Tibial nerve (tissue), 3 donors: Measurements from ENCODE around the gene TMEM63A.

Experiments used
- POLR2A ChIP-seq, 2 donors: fragments of 450-650 bp; IDR thresholded peaks; one replicate each; pipeline ENCODE4 v1.6.1; 2017; ENCODE audit warnings: antibody characterized with exemption in 2 of 2, mild to moderate bottlenecking in 2 of 2, moderate library complexity in 2 of 2
- TF ChIP-seq, protein P1 (sequence below), 5 experiments: fragments of 200-600 bp in 3 of 5; fragments of 450-650 bp in 2 of 5; sonication (generic) in 3 of 5; IDR thresholded peaks; one replicate each; pipeline ENCODE4 v1.5.1; 2016 to 2019; ENCODE audit warnings: antibody characterized with exemption in 5 of 5, mild to moderate bottlenecking in 3 of 5, moderate library complexity in 2 of 5

DNA sequence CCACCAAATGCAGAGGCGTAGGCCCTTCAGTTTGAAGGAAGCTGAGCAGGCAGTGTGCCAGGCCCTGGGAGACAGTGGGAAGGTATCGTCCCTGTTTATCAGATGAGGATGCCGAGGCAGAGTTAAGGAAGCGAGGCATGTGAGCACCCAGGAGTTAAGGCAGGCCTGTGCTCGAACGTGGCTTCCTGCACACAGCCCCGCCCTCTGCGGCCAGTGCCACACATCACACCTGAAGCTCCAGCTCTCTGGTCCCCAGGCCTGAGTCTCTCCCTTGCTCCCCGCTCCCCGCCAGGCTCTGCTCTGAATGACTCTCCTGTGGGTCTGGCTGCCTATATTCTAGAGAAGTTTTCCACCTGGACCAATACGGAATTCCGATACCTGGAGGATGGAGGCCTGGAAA is 40.1 kb downstream of the TMEM63A start:
- no peak for TF ChIP-seq POLR2A (IDR thresholded peaks at IDR 0.05)
- TF ChIP-seq, protein P1, sequence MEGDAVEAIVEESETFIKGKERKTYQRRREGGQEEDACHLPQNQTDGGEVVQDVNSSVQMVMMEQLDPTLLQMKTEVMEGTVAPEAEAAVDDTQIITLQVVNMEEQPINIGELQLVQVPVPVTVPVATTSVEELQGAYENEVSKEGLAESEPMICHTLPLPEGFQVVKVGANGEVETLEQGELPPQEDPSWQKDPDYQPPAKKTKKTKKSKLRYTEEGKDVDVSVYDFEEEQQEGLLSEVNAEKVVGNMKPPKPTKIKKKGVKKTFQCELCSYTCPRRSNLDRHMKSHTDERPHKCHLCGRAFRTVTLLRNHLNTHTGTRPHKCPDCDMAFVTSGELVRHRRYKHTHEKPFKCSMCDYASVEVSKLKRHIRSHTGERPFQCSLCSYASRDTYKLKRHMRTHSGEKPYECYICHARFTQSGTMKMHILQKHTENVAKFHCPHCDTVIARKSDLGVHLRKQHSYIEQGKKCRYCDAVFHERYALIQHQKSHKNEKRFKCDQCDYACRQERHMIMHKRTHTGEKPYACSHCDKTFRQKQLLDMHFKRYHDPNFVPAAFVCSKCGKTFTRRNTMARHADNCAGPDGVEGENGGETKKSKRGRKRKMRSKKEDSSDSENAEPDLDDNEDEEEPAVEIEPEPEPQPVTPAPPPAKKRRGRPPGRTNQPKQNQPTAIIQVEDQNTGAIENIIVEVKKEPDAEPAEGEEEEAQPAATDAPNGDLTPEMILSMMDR (IDR thresholded peaks at IDR 0.05) = no peak
